Neural progenitor cell (in vitro differentiated cells): ENCODE results near the gene TAGAP.

Experiments used
- EZH2 ChIP-seq: fragments of 200-600 bp; sonication (generic); IDR thresholded peaks from 2 replicates; pipeline ENCODE4 v1.6.1; 2017; ENCODE audit warnings: antibody characterized with exemption, mild to moderate bottlenecking, moderate library complexity
- EZH2phosphoT487 ChIP-seq: fragments of 200-600 bp; sonication (generic); IDR thresholded peaks from 2 replicates; pipeline ENCODE4 v1.6.1; 2017; ENCODE audit warnings: antibody characterized with exemption
- TF ChIP-seq, protein P1 (sequence below): fragments of 200-600 bp; sonication (generic); IDR thresholded peaks from 2 replicates; pipeline ENCODE4 v1.5.1; 2017; ENCODE audit warnings: antibody characterized with exemption, mild to moderate bottlenecking

DNA sequence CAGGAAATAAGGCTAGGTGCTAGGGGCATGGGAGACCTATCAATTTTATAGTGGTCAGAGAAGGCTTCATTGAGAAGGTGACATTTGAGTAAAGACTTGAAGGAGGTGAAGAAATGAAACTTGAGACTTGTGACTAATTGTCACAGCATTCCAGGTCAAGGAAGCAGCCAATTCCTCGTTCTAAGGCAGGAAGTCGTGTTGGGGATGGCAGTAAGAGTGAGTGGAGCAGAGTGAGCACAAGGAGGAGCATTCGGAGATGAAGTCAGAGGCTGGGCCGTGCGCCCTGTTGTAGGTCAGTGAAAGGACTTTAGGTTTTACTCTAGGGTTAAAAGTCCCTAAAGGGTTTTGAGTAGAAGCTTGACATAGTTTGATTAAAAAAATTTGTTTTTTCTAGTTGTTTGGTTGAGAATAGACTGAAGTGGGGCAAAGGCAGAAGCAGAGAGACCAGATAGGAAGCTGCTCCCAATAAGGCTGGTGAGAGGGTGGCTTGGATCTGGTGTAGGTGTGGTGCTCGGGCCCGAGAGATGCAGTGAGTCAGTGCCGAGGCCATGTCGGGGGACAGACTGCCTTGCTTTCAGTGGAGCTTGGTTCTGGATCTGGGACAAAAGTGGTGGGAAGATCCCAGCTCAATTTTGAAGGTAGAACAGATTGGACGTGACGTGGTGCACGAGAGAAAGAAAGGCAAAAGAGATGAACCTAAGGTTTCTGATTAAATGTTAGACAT lies 42.2 kb downstream of the TAGAP start:
- TF ChIP-seq, protein P1, sequence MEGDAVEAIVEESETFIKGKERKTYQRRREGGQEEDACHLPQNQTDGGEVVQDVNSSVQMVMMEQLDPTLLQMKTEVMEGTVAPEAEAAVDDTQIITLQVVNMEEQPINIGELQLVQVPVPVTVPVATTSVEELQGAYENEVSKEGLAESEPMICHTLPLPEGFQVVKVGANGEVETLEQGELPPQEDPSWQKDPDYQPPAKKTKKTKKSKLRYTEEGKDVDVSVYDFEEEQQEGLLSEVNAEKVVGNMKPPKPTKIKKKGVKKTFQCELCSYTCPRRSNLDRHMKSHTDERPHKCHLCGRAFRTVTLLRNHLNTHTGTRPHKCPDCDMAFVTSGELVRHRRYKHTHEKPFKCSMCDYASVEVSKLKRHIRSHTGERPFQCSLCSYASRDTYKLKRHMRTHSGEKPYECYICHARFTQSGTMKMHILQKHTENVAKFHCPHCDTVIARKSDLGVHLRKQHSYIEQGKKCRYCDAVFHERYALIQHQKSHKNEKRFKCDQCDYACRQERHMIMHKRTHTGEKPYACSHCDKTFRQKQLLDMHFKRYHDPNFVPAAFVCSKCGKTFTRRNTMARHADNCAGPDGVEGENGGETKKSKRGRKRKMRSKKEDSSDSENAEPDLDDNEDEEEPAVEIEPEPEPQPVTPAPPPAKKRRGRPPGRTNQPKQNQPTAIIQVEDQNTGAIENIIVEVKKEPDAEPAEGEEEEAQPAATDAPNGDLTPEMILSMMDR = no peak
- TF ChIP-seq EZH2 = no peak
- no peak for TF ChIP-seq EZH2phosphoT487
